PC-3 (cell line): ENCODE data around the gene OR5T1.

Experiments
- CTCF ChIP-seq: fragments of 300-600 bp; sonication (generic); conservative IDR thresholded peaks from 2 replicates; pipeline ENCODE4 v1.5.1; 2017; ENCODE audit warnings: antibody characterized with exemption, low read depth, mild to moderate bottlenecking, low read length
- EZH2phosphoT487 ChIP-seq: fragments of 300-600 bp; sonication (generic); IDR thresholded peaks from 2 replicates; pipeline ENCODE4 v1.6.1; 2018; ENCODE audit warnings: mild to moderate bottlenecking, antibody characterized with exemption, low read length, borderline replicate concordance

- no peak for TF ChIP-seq CTCF
- no peak for TF ChIP-seq EZH2phosphoT487
Observed at GRCh38 chr11:56292154-56292553, 18.2 kb downstream of the OR5T1 start, which contains the start of gene OR8H1.
